Activated T-helper 2 cell treated with anti-CD3 and anti-CD28 coated beads, Interferon-gamma antibody, Interleukin-2, Interleukin-4, amounts not matched to agents 10 μg/mL and 5 μg/mL and 100 μg/mL, durations not matched to agents 14 hours and 24 hours and 36 hours (primary cell): ENCODE data around the gene CROT. TPM values are rescaled to one million over a fixed set of nuclear protein-coding genes. Genes with fewer than 3 reads are reported as not detected.

Source experiments
- DNase-seq: peaks from one replicate; pipeline ENCODE4 v3.0.0; 2021; ENCODE audit warnings: low spot score
- H3K27ac Mint-ChIP-seq: one replicate; pipeline ENCODE4 v1.8.0; 2021; ENCODE audit warnings: mixed read lengths
- H3K27me3 Mint-ChIP-seq: one replicate; pipeline ENCODE4 v1.8.0; 2021; ENCODE audit warnings: low read depth, mixed read lengths
- H3K36me3 Mint-ChIP-seq: one replicate; pipeline ENCODE4 v1.8.0; 2021; ENCODE audit warnings: low read depth, mixed read lengths
- H3K4me1 Mint-ChIP-seq: one replicate; pipeline ENCODE4 v1.8.0; 2021; ENCODE audit warnings: low read depth, mixed read lengths
- H3K4me3 Mint-ChIP-seq: one replicate; pipeline ENCODE4 v1.8.0; 2021; ENCODE audit warnings: low read depth, mild to moderate bottlenecking, moderate library complexity, mixed read lengths
- H3K9me3 Mint-ChIP-seq: one replicate; pipeline ENCODE4 v1.8.0; 2021; ENCODE audit warnings: mixed read lengths
- intact Hi-C: fragments of 100-400 bp; cut with micrococcal nuclease; formaldehyde crosslinking; loops from one replicate; pipeline ENCODE4 v1.15.1; 2023
- total RNA-seq: library from RNA; stranded (reverse); gene quantifications from 2 replicates; pipeline ENCODE4 v1.2.3, GENCODE V29; 2022

The CROT gene
- total RNA-seq, 1 donor from 2014 or later = 7.9 TPM

- no peaks in the 10 kb centered on the region for H3K4me1 Mint-ChIP-seq
- H3K4me3 Mint-ChIP-seq = no peak overlapping the region
- no peak overlapping the region for H3K27ac Mint-ChIP-seq
- intact Hi-C loops = no loop called here
- H3K27me3 Mint-ChIP-seq = peaks cover 2% of the 10 kb centered on the region
- no peak for DNase-seq
- no peaks in the 10 kb centered on the region for H3K9me3 Mint-ChIP-seq
- no peaks in the 10 kb centered on the region for H3K36me3 Mint-ChIP-seq
Measured at GRCh38 chr7:87435546-87435945, 90.1 kb downstream of the CROT start.

GRCh38 chr7:87445897-87446296 lies 100.4 kb downstream of the CROT start:
- no peaks in the 10 kb centered on the region for H3K36me3 Mint-ChIP-seq
- no peak for DNase-seq

GRCh38 chr7:87447116-87447635 lies 101.7 kb downstream of the CROT start:
- Mint-ChIP-seq H3K27ac (no peak overlapping the region), H3K4me3 (no peak overlapping the region), H3K27me3 (peaks cover 16% of the 10 kb centered on the region), H3K4me1 (no peaks in the 10 kb centered on the region), H3K36me3 (no peaks in the 10 kb centered on the region), H3K9me3 (no peaks in the 10 kb centered on the region)
- DNase-seq = no peak
- intact Hi-C loops = no loop called here

More at GRCh38 chr7:87445897-87446296, 100.4 kb downstream of the CROT start:
- Mint-ChIP-seq H3K4me1 (no peaks in the 10 kb centered on the region), H3K27me3 (peaks cover 18% of the 10 kb centered on the region), H3K27ac (no peak overlapping the region), H3K4me3 (no peak overlapping the region), H3K9me3 (no peaks in the 10 kb centered on the region)
- intact Hi-C loops = no loop called here

GRCh38 chr7:87448388-87448787 lies 102.9 kb downstream of the CROT start:
- H3K27ac Mint-ChIP-seq = no peak overlapping the region
- intact Hi-C loops = no loop called here
- no peaks in the 10 kb centered on the region for H3K9me3 Mint-ChIP-seq
- no peak for DNase-seq
- H3K4me3 Mint-ChIP-seq = no peak overlapping the region
- peaks cover 16% of the 10 kb centered on the region for H3K27me3 Mint-ChIP-seq
- H3K4me1 Mint-ChIP-seq = no peaks in the 10 kb centered on the region
- no peaks in the 10 kb centered on the region for H3K36me3 Mint-ChIP-seq

Other genes starting within 250 kb of the CROT start
- 103 and 112 TPM in 2 replicates for gene DMTF1, start 193.2 kb upstream of the CROT start, total RNA-seq
- gene TMEM243, start 125.9 kb upstream of the CROT start, total RNA-seq = 41.8 and 43.8 TPM in 2 replicates
- not detected in 2 replicates for gene ABCB4, start 130.0 kb downstream of the CROT start, total RNA-seq